Smooth muscle cell (in vitro differentiated cells): ENCODE data around the gene FGGY. TPM values are rescaled to one million over a fixed set of nuclear protein-coding genes. Genes with fewer than 3 reads are reported as not detected.

ENCODE experiments used
- DNase-seq: peaks from one replicate; lab custom pipeline; 2025; ENCODE audit not compliant: unreplicated experiment; lab: John Stamatoyannopoulos, UW
- H2AFZ ChIP-seq: fragments of 200-600 bp; sonication (generic); 2 replicates; pipeline ENCODE4 v1.6.0; 2016; ENCODE audit warnings: antibody characterized with exemption, low read depth, mild to moderate bottlenecking
- H3F3A ChIP-seq: fragments of 200-600 bp; sonication (generic); 2 replicates; pipeline ENCODE4 v1.6.0; 2017; ENCODE audit warnings: antibody characterized with exemption, low read depth
- H3K27ac ChIP-seq: fragments of 200-600 bp; sonication (generic); 2 replicates; pipeline ENCODE4 v1.5.1; 2016; ENCODE audit warnings: low read depth, mild to moderate bottlenecking
- H3K27me3 ChIP-seq: fragments of 200-600 bp; sonication (generic); 2 replicates; pipeline ENCODE4 v1.6.1; 2016; ENCODE audit warnings: low read depth, mild to moderate bottlenecking
- H3K36me3 ChIP-seq: fragments of 200-600 bp; sonication (generic); 2 replicates; pipeline ENCODE4 v1.5.1; 2016; ENCODE audit warnings: low read depth
- H3K4me1 ChIP-seq: fragments of 200-600 bp; sonication (generic); 2 replicates; pipeline ENCODE4 v1.5.1; 2016; ENCODE audit warnings: low read depth
- H3K4me2 ChIP-seq: fragments of 200-600 bp; sonication (generic); 2 replicates; pipeline ENCODE4 v1.6.0; 2016; ENCODE audit warnings: mild to moderate bottlenecking
- H3K4me3 ChIP-seq: fragments of 200-600 bp; sonication (generic); 2 replicates; pipeline ENCODE4 v1.5.1; 2016; ENCODE audit warnings: mild to moderate bottlenecking
- H3K79me2 ChIP-seq: fragments of 200-600 bp; sonication (generic); 2 replicates; pipeline ENCODE4 v1.6.0; 2016; ENCODE audit warnings: low read depth, mild to moderate bottlenecking
- H3K9ac ChIP-seq: fragments of 200-600 bp; sonication (generic); 2 replicates; pipeline ENCODE4 v1.6.0; 2016; ENCODE audit warnings: low read depth
- H3K9me3 ChIP-seq: fragments of 200-600 bp; sonication (generic); replicated peaks from 2 replicates; pipeline ENCODE4 v1.5.1; 2016; ENCODE audit warnings: low read depth
- H4K20me1 ChIP-seq: fragments of 200-600 bp; sonication (generic); 2 replicates; pipeline ENCODE4 v1.6.0; 2016; ENCODE audit warnings: low read depth
- CTCF ChIP-seq: fragments of 200-600 bp; sonication (generic); IDR thresholded peaks from 2 replicates; pipeline ENCODE4 v1.5.1; 2017; ENCODE audit warnings: borderline replicate concordance, mild to moderate bottlenecking, antibody characterized with exemption; ENCODE audit not compliant: insufficient read depth, poor library complexity, severe bottlenecking
- whole genome bisulfite sequencing: methylation state at CpG from one replicate; pipeline ENCODE4 v1.1.7; 2016; ENCODE audit warnings: low lambda C conversion rate; 5-methylcytosine and 5-hydroxymethylcytosine counted together
- polyA plus RNA-seq: library from polyadenylated mRNA; unstranded; fragments of >200 nt; fragmentation: Nextera tagmentation; extraction: Ambion mirVana; gene quantifications from 2 replicates; pipeline ENCODE4 v1.2.1, GENCODE V29; 2016
- total RNA-seq: library from RNA; depleted of rRNA; stranded (reverse); fragments of >200 nt; gene quantifications from 2 replicates; pipeline ENCODE4 v1.2.3, GENCODE V29; 2014

Gene FGGY
- total and polyA plus RNA-seq, 2 experiments from 2014 or later = 5.1 to 9.2 TPM

DNA sequence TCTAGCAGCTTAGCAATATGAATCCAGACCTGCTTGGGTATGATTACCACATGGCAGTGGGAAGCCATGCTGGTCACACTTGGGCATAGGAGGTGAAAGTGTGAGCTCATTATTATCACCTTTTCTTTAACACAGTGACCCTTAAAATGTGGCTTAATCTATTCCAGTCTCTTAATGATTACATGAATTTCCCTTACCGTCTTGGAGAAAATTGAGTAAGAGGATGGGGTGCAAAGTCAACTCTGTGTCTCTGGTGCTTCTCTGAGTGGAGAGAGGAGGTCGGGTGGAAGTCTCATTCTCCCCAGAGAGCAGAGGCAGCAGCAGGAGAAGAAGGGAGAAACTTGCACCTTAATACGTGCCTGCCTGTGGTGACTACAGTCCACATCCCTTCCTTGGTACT is 91.3 kb downstream of the FGGY start:
- H3F3A ChIP-seq = no peaks in the 10 kb centered on the region
- H3K79me2 ChIP-seq = no peaks in the 10 kb centered on the region

DNA sequence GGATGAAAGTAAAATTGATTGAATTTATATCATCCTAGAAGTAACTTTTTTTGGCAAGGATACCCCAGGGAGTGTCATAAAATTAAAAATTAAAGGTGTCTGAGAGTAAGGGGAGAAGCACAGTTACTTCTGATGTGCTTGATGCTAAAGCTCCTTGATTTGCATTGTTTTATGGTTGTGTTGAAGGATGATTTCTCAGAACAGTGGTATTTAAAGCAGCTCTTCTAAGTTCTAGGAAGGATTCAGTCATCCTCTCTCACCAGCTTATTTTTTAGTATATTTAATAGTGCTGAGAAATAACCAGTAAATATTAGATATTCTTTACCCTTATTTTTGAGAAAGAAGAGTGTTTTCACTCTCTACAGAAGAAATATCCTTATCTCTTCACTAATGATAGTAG is 93.0 kb downstream of the FGGY start:
- no peaks in the 10 kb centered on the region for H3K79me2 ChIP-seq
- no peak for DNase-seq
- no peak overlapping the region for H3K9ac ChIP-seq
- no peaks in the 10 kb centered on the region for H3K36me3 ChIP-seq
- H2AFZ ChIP-seq = no peak overlapping the region
- no peak for TF ChIP-seq CTCF
- H3K27me3 ChIP-seq = no peaks in the 10 kb centered on the region
- H3K9me3 ChIP-seq = no peaks in the 10 kb centered on the region
- H3K27ac ChIP-seq = no peak overlapping the region
- no peak overlapping the region for H3K4me3 ChIP-seq
- H3K4me2 ChIP-seq = no peak overlapping the region
- no peaks in the 10 kb centered on the region for H4K20me1 ChIP-seq
- H3K4me1 ChIP-seq = peaks cover 21% of the 10 kb centered on the region
- peaks cover 10% of the 10 kb centered on the region for H3F3A ChIP-seq

More for the DNA sequence above, 91.3 kb downstream of the FGGY start:
- Histone ChIP-seq H3K4me3 (no peak overlapping the region), H3K4me2 (no peak overlapping the region), H2AFZ (no peak overlapping the region), H3K27me3 (no peaks in the 10 kb centered on the region), H3K9ac (no peak overlapping the region), H3K36me3 (no peaks in the 10 kb centered on the region), H4K20me1 (no peaks in the 10 kb centered on the region), H3K9me3 (no peaks in the 10 kb centered on the region), H3K4me1 (peaks cover 6% of the 10 kb centered on the region), H3K27ac (no peak overlapping the region)
- DNase-seq = no peak
- 84% methylated on average over 3 of the region's 3 CpGs for WGBS
- TF ChIP-seq CTCF = no peak

- no peak overlapping the region for H3K4me2 ChIP-seq
- no peaks in the 10 kb centered on the region for H3K27me3 ChIP-seq
- no peak overlapping the region for H2AFZ ChIP-seq
- H3K9ac ChIP-seq = no peak overlapping the region
- peaks cover 25% of the 10 kb centered on the region for H3K4me1 ChIP-seq
- no peaks in the 10 kb centered on the region for H3K9me3 ChIP-seq
- WGBS = 98% methylated on average over 3 of the region's 3 CpGs
- no peaks in the 10 kb centered on the region for H4K20me1 ChIP-seq
- H3K36me3 ChIP-seq = no peaks in the 10 kb centered on the region
- no peak for TF ChIP-seq CTCF
- H3K4me3 ChIP-seq = no peak overlapping the region
- DNase-seq = no peak
- peaks cover 14% of the 10 kb centered on the region for H3F3A ChIP-seq
- H3K79me2 ChIP-seq = no peaks in the 10 kb centered on the region
- H3K27ac ChIP-seq = no peak overlapping the region
Measured at GRCh38 chr1:59390307-59390706, 93.4 kb downstream of the FGGY start.
